NT2/D1 (cell line): ENCODE measurements around the gene EPHB2.

ENCODE experiments used
- DNase-seq: peaks from one replicate; pipeline ENCODE4 v3.0.0-alpha.2; 2011; ENCODE audit warnings: low read depth, low spot score
- H3K27me3 ChIP-seq: 2 replicates; pipeline ENCODE4 v1.6.0; 2011; ENCODE audit warnings: mild to moderate bottlenecking; ENCODE audit not compliant: insufficient read length, insufficient read depth
- H3K36me3 ChIP-seq: 2 replicates; pipeline ENCODE4 v1.6.1; 2011; ENCODE audit warnings: mild to moderate bottlenecking, low read length, mixed read lengths; ENCODE audit not compliant: insufficient read depth, insufficient read length
- H3K4me1 ChIP-seq: 2 replicates; pipeline ENCODE4 v1.5.1; 2011; ENCODE audit not compliant: insufficient read depth, insufficient read length
- H3K4me3 ChIP-seq: 2 replicates; pipeline ENCODE4 v1.5.1; 2011; ENCODE audit warnings: low read depth; ENCODE audit not compliant: insufficient read length
- H3K9ac ChIP-seq: 2 replicates; pipeline ENCODE4 v1.6.0; 2011; ENCODE audit warnings: low read depth; ENCODE audit not compliant: insufficient read length
- H3K9me3 ChIP-seq: 2 replicates; pipeline ENCODE4 v1.5.1; 2011; ENCODE audit warnings: mild to moderate bottlenecking, low read length; ENCODE audit not compliant: insufficient read depth
- SUZ12 ChIP-seq: IDR thresholded peaks from 2 replicates; pipeline ENCODE4 v1.6.1; 2011; ENCODE audit not compliant: insufficient read length, insufficient read depth; ENCODE audit errors: extremely low read depth
- YY1 ChIP-seq: IDR thresholded peaks from 2 replicates; pipeline ENCODE4 v1.6.1; 2011; ENCODE audit not compliant: insufficient read length, insufficient read depth
- ZNF274 ChIP-seq: IDR thresholded peaks from 2 replicates; pipeline ENCODE4 v1.6.1; 2011; ENCODE audit warnings: mild to moderate bottlenecking, low read depth, low read length

The EPHB2 gene

GRCh38 chr1:22708777-22709176 is 1.9 kb upstream of the EPHB2 start:
- no peaks in the 10 kb centered on the region for H3K9me3 ChIP-seq
- no peak for DNase-seq
- no peak overlapping the region for H3K4me3 ChIP-seq
- TF ChIP-seq ZNF274 (no peak), SUZ12 (no peak), YY1 (no peak)
- H3K9ac ChIP-seq, result no peak overlapping the region
- peaks cover 4% of the 10 kb centered on the region for H3K4me1 ChIP-seq
- H3K27me3 ChIP-seq, result peaks cover 32% of the 10 kb centered on the region
- H3K36me3 ChIP-seq, result no peaks in the 10 kb centered on the region

- Histone ChIP-seq H3K36me3 (no peaks in the 10 kb centered on the region), H3K9me3 (no peaks in the 10 kb centered on the region), H3K9ac (peak overlapping the region; percentile 8), H3K4me3 (no peak overlapping the region), H3K4me1 (peaks cover 4% of the 10 kb centered on the region), H3K27me3 (peaks cover 36% of the 10 kb centered on the region)
- no peak for TF ChIP-seq ZNF274
- no peak for TF ChIP-seq SUZ12
- no peak for TF ChIP-seq YY1
- DNase-seq, result no peak
Measured at GRCh38 chr1:22709227-22709626, 1.4 kb upstream of the EPHB2 start.

- Histone ChIP-seq H3K36me3 (no peaks in the 10 kb centered on the region), H3K4me3 (peak overlapping the region; percentile 15), H3K9ac (peak overlapping the region; percentile 8), H3K4me1 (peaks cover 4% of the 10 kb centered on the region), H3K27me3 (peaks cover 36% of the 10 kb centered on the region), H3K9me3 (no peaks in the 10 kb centered on the region)
- no peak for TF ChIP-seq YY1
- no peak for TF ChIP-seq ZNF274
- TF ChIP-seq SUZ12, result no peak
- no peak for DNase-seq
Measured at GRCh38 chr1:22709891-22710700, 543 bp upstream of the EPHB2 start.

GRCh38 chr1:22711071-22711470 is 432 bp downstream of the EPHB2 start:
- Histone ChIP-seq H3K27me3 (peaks cover 36% of the 10 kb centered on the region), H3K4me3 (peak overlapping the region; percentile 42), H3K36me3 (no peaks in the 10 kb centered on the region), H3K9me3 (no peaks in the 10 kb centered on the region), H3K9ac (no peak overlapping the region), H3K4me1 (peaks cover 4% of the 10 kb centered on the region)
- no peak for DNase-seq
- TF ChIP-seq SUZ12 (no peak), YY1 (no peak), ZNF274 (no peak)

GRCh38 chr1:22711591-22712501 is 1.2 kb downstream of the EPHB2 start:
- no peak for TF ChIP-seq ZNF274
- no peak for TF ChIP-seq YY1
- no peak for TF ChIP-seq SUZ12
- peaks cover 36% of the 10 kb centered on the region for H3K27me3 ChIP-seq

GRCh38 chr1:22712502-22713271 is 2.0 kb downstream of the EPHB2 start:
- peaks cover 9% of the 10 kb centered on the region for H3K4me1 ChIP-seq
- no peak overlapping the region for H3K9ac ChIP-seq
- H3K9me3 ChIP-seq, result no peaks in the 10 kb centered on the region
- no peak for DNase-seq
- no peaks in the 10 kb centered on the region for H3K36me3 ChIP-seq
- H3K27me3 ChIP-seq, result peaks cover 36% of the 10 kb centered on the region
- no peak overlapping the region for H3K4me3 ChIP-seq
- TF ChIP-seq SUZ12 (no peak), YY1 (no peak), ZNF274 (no peak)

More at GRCh38 chr1:22711591-22712501, 1.2 kb downstream of the EPHB2 start:
- Histone ChIP-seq H3K4me3 (peak overlapping the region; percentile 37), H3K36me3 (no peaks in the 10 kb centered on the region), H3K9ac (peak overlapping the region; percentile 32), H3K4me1 (peaks cover 4% of the 10 kb centered on the region), H3K9me3 (no peaks in the 10 kb centered on the region)
- DNase-seq, result no peak
